SK-N-SH treated with all-trans-retinoic acid at 6 μM for 48 hours (cell line): ENCODE data around the gene COL16A1.

ENCODE experiments used
- ATAC-seq: fragments of 200-7000 bp; cut with Tn5 transposase; 3 replicates; pipeline ENCODE4 v1.9.1; 2020; ENCODE audit warnings: mild to moderate bottlenecking, moderate library complexity
- ARNTL ChIP-seq: fragments of 450-650 bp; formaldehyde crosslinking; IDR thresholded peaks from 2 replicates; pipeline ENCODE4 v1.5.0; 2020; ENCODE audit warnings: low read depth, mild to moderate bottlenecking, moderate library complexity, borderline replicate concordance
- BACH2 ChIP-seq: fragments of 250-450 bp; sonication (Bioruptor Pico); IDR thresholded peaks from 2 replicates; pipeline ENCODE4 v1.9.0; 2021; ENCODE audit warnings: mild to moderate bottlenecking, borderline replicate concordance
- CREB5 ChIP-seq: fragments of 250-450 bp; sonication (Bioruptor Pico); IDR thresholded peaks from 2 replicates; pipeline ENCODE4 v1.5.1; 2020; ENCODE audit warnings: low read depth, mild to moderate bottlenecking, moderate library complexity
- CSDC2 ChIP-seq: fragments of 250-450 bp; sonication (Bioruptor Pico); IDR thresholded peaks from 2 replicates; pipeline ENCODE4 v1.5.0; 2020; ENCODE audit warnings: mild to moderate bottlenecking, moderate library complexity
- CSRNP3 ChIP-seq: fragments of 250-450 bp; sonication (Bioruptor Pico); IDR thresholded peaks from 2 replicates; pipeline ENCODE4 v1.5.1; 2021; ENCODE audit warnings: mild to moderate bottlenecking, moderate library complexity
- ESRRG ChIP-seq: fragments of 250-450 bp; sonication (Bioruptor Pico); IDR thresholded peaks from 2 replicates; pipeline ENCODE4 v1.6.1; 2021; ENCODE audit warnings: mild to moderate bottlenecking
- GLIS3 ChIP-seq: fragments of 250-450 bp; sonication (Bioruptor Pico); IDR thresholded peaks from 2 replicates; pipeline ENCODE4 v1.5.0; 2020; ENCODE audit warnings: mild to moderate bottlenecking, moderate library complexity
- ISL1 ChIP-seq: fragments of 250-450 bp; sonication (Bioruptor Pico); IDR thresholded peaks from 2 replicates; pipeline ENCODE4 v2.1.2; 2022; ENCODE audit warnings: mild to moderate bottlenecking, moderate library complexity
- OSR1 ChIP-seq: fragments of 250-450 bp; sonication (Bioruptor Pico); IDR thresholded peaks from 2 replicates; pipeline ENCODE4 v1.8.0; 2022; ENCODE audit warnings: moderate library complexity, mild to moderate bottlenecking, inconsistent platforms
- POU6F1 ChIP-seq: fragments of 250-450 bp; sonication (Bioruptor Pico); IDR thresholded peaks from 2 replicates; pipeline ENCODE4 v1.8.0; 2021; ENCODE audit warnings: low read depth, mild to moderate bottlenecking, moderate library complexity, borderline replicate concordance
- PPARA ChIP-seq: fragments of 250-450 bp; sonication (Bioruptor Pico); IDR thresholded peaks from 2 replicates; pipeline ENCODE4 v1.5.0; 2020; ENCODE audit warnings: mild to moderate bottlenecking, borderline replicate concordance
- RARB ChIP-seq: fragments of 250-450 bp; sonication (Bioruptor Pico); IDR thresholded peaks from 2 replicates; pipeline ENCODE4 v1.8.0; 2021; ENCODE audit warnings: mild to moderate bottlenecking, moderate library complexity
- SNAI2 ChIP-seq: fragments of 250-450 bp; sonication (Bioruptor Pico); IDR thresholded peaks from 2 replicates; pipeline ENCODE4 v1.5.0; 2020; ENCODE audit warnings: mild to moderate bottlenecking, moderate library complexity
- TCF4 ChIP-seq: fragments of 250-450 bp; sonication (Bioruptor Pico); IDR thresholded peaks from 2 replicates; pipeline ENCODE4 v1.8.0; 2021; ENCODE audit warnings: mild to moderate bottlenecking, moderate library complexity, borderline replicate concordance
- TOX ChIP-seq: fragments of 250-450 bp; sonication (Bioruptor Pico); IDR thresholded peaks from 2 replicates; pipeline ENCODE4 v1.8.0; 2021; ENCODE audit warnings: mild to moderate bottlenecking, moderate library complexity, borderline replicate concordance
- ZFP3 ChIP-seq: fragments of 250-450 bp; sonication (Bioruptor Pico); IDR thresholded peaks from 2 replicates; pipeline ENCODE4 v1.5.0; 2020; ENCODE audit warnings: mild to moderate bottlenecking, moderate library complexity
- ZFP30 ChIP-seq: fragments of 450-650 bp; formaldehyde crosslinking; IDR thresholded peaks from 2 replicates; pipeline ENCODE4 v1.5.0; 2022; ENCODE audit warnings: mild to moderate bottlenecking, moderate library complexity
- ZNF565 ChIP-seq: fragments of 450-650 bp; formaldehyde crosslinking; conservative IDR thresholded peaks from 2 replicates; pipeline ENCODE4 v1.5.0; 2020; ENCODE audit warnings: low read depth, mild to moderate bottlenecking, moderate library complexity
- ZNF70 ChIP-seq: fragments of 450-650 bp; formaldehyde crosslinking; IDR thresholded peaks from 2 replicates; pipeline ENCODE4 v1.5.0; 2020; ENCODE audit warnings: mild to moderate bottlenecking, moderate library complexity
- ZNF8 ChIP-seq: fragments of 450-650 bp; formaldehyde crosslinking; IDR thresholded peaks from 2 replicates; pipeline ENCODE4 v1.5.0; 2020; ENCODE audit warnings: mild to moderate bottlenecking, moderate library complexity
- TF ChIP-seq, protein P1 (sequence below): fragments of 250-450 bp; sonication (Bioruptor Pico); IDR thresholded peaks from 2 replicates; pipeline ENCODE4 v1.5.0; 2020; ENCODE audit warnings: mild to moderate bottlenecking, moderate library complexity
- TF ChIP-seq, protein P2 (sequence below): fragments of 250-450 bp; sonication (Bioruptor Pico); IDR thresholded peaks from 2 replicates; pipeline ENCODE4 v1.8.0; 2020; ENCODE audit warnings: mild to moderate bottlenecking, moderate library complexity, borderline replicate concordance

Gene COL16A1

GRCh38 chr1:31648190-31648589 lies 55.6 kb downstream of the COL16A1 start:
- no peak for ATAC-seq
- no peak for TF ChIP-seq TOX (CRISPR knock-in tag)
- no peak for TF ChIP-seq ZNF8
- no peak for TF ChIP-seq PPARA
- TF ChIP-seq ZNF70: no peak
- no peak for TF ChIP-seq ISL1 (CRISPR knock-in tag)
- TF ChIP-seq, protein P1, sequence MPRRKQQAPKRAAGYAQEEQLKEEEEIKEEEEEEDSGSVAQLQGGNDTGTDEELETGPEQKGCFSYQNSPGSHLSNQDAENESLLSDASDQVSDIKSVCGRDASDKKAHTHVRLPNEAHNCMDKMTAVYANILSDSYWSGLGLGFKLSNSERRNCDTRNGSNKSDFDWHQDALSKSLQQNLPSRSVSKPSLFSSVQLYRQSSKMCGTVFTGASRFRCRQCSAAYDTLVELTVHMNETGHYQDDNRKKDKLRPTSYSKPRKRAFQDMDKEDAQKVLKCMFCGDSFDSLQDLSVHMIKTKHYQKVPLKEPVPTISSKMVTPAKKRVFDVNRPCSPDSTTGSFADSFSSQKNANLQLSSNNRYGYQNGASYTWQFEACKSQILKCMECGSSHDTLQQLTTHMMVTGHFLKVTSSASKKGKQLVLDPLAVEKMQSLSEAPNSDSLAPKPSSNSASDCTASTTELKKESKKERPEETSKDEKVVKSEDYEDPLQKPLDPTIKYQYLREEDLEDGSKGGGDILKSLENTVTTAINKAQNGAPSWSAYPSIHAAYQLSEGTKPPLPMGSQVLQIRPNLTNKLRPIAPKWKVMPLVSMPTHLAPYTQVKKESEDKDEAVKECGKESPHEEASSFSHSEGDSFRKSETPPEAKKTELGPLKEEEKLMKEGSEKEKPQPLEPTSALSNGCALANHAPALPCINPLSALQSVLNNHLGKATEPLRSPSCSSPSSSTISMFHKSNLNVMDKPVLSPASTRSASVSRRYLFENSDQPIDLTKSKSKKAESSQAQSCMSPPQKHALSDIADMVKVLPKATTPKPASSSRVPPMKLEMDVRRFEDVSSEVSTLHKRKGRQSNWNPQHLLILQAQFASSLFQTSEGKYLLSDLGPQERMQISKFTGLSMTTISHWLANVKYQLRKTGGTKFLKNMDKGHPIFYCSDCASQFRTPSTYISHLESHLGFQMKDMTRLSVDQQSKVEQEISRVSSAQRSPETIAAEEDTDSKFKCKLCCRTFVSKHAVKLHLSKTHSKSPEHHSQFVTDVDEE (CRISPR knock-in tag): no peak
- TF ChIP-seq SNAI2 (CRISPR knock-in tag): no peak
- TF ChIP-seq CREB5 (CRISPR knock-in tag): no peak
- TF ChIP-seq RARB: no peak
- TF ChIP-seq BACH2: no peak
- no peak for TF ChIP-seq TCF4 (CRISPR knock-in tag)
- TF ChIP-seq ZFP30 (CRISPR knock-in tag): no peak
- no peak for TF ChIP-seq ARNTL (CRISPR knock-in tag)
- TF ChIP-seq POU6F1: no peak
- no peak for TF ChIP-seq ZNF565 (CRISPR knock-in tag)
- TF ChIP-seq, protein P2, sequence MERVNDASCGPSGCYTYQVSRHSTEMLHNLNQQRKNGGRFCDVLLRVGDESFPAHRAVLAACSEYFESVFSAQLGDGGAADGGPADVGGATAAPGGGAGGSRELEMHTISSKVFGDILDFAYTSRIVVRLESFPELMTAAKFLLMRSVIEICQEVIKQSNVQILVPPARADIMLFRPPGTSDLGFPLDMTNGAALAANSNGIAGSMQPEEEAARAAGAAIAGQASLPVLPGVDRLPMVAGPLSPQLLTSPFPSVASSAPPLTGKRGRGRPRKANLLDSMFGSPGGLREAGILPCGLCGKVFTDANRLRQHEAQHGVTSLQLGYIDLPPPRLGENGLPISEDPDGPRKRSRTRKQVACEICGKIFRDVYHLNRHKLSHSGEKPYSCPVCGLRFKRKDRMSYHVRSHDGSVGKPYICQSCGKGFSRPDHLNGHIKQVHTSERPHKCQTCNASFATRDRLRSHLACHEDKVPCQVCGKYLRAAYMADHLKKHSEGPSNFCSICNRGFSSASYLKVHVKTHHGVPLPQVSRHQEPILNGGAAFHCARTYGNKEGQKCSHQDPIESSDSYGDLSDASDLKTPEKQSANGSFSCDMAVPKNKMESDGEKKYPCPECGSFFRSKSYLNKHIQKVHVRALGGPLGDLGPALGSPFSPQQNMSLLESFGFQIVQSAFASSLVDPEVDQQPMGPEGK (CRISPR knock-in tag): no peak
- no peak for TF ChIP-seq CSDC2 (CRISPR knock-in tag)
- TF ChIP-seq GLIS3 (CRISPR knock-in tag): no peak
- no peak for TF ChIP-seq OSR1 (CRISPR knock-in tag)

- no peak; the same call in 2 of the 3 replicates for ATAC-seq
Observed at GRCh38 chr1:31647106-31647505, 56.7 kb downstream of the COL16A1 start.

More at GRCh38 chr1:31647106-31647505, 56.7 kb downstream of the COL16A1 start:
- no peak for TF ChIP-seq ZFP3 (CRISPR knock-in tag)
- TF ChIP-seq CSRNP3 (CRISPR knock-in tag): no peak
- TF ChIP-seq ESRRG (CRISPR knock-in tag): no peak
- TF ChIP-seq ZNF565 (CRISPR knock-in tag): no peak
- 0 out of 2 replicates have a peak, but pooled peaks have one; percentile 7 for TF ChIP-seq ISL1 (CRISPR knock-in tag)
- TF ChIP-seq RARB: no peak
- no peak for TF ChIP-seq ARNTL (CRISPR knock-in tag)
- no peak for TF ChIP-seq OSR1 (CRISPR knock-in tag)
